Osteocyte (in vitro differentiated cells): ENCODE measurements around the gene CYP26A1. TPM values are rescaled to one million over a fixed set of nuclear protein-coding genes. Genes with fewer than 3 reads are reported as not detected.

Source experiments
- DNase-seq: peaks from one replicate; pipeline ENCODE4 v3.0.0; 2021; ENCODE audit warnings: mixed read lengths; ENCODE audit not compliant: unreplicated experiment; ENCODE audit errors: extremely low spot score
- H3K27ac Mint-ChIP-seq: one replicate; pipeline ENCODE4 v1.8.0; 2021; ENCODE audit warnings: mild to moderate bottlenecking, mixed read lengths; ENCODE audit not compliant: unreplicated experiment
- H3K27me3 Mint-ChIP-seq: one replicate; pipeline ENCODE4 v1.8.0; 2021; ENCODE audit warnings: mixed read lengths; ENCODE audit not compliant: unreplicated experiment
- H3K36me3 Mint-ChIP-seq: one replicate; pipeline ENCODE4 v1.8.0; 2021; ENCODE audit warnings: mixed read lengths; ENCODE audit not compliant: unreplicated experiment
- H3K4me1 Mint-ChIP-seq: one replicate; pipeline ENCODE4 v1.8.0; 2021; ENCODE audit warnings: mixed read lengths; ENCODE audit not compliant: unreplicated experiment
- H3K4me3 Mint-ChIP-seq: one replicate; pipeline ENCODE4 v1.8.0; 2021; ENCODE audit warnings: mild to moderate bottlenecking, moderate library complexity, mixed read lengths; ENCODE audit not compliant: unreplicated experiment
- H3K9me3 Mint-ChIP-seq: one replicate; pipeline ENCODE4 v1.8.0; 2021; ENCODE audit warnings: mixed read lengths; ENCODE audit not compliant: unreplicated experiment
- total RNA-seq: library from RNA; stranded (reverse); gene quantifications from 2 replicates; pipeline ENCODE4 v1.2.1, GENCODE V29; 2021
- TF ChIP-seq, protein P1 (sequence below): fragments of 200-600 bp; sonication (generic); IDR thresholded peaks from 2 replicates; pipeline ENCODE4 v1.5.0; 2021; ENCODE audit warnings: antibody characterized with exemption, mild to moderate bottlenecking, moderate library complexity

Gene CYP26A1
- total RNA-seq, 1 donor from 2014 or later, result not detected

DNA sequence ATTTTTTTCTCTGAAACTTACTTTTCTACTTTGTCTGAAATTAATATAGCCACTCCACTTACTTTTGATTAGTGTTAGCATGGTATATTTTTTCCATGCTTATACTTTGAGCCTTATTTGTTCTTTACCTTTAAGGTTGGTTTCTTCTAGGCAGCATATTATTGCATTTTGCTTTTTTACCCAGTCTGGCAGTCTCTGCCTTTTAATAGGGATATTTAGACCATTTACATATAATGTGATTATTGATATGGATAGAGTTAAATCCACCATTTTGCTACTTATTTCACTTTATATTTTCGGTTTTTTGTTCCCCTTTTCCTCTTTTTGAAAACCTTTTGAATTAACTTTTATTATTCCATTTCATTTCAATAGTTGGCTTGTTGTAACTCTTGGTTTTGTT lies 30.3 kb downstream of the CYP26A1 start:
- H3K36me3 Mint-ChIP-seq, result peaks cover 3% of the 10 kb centered on the region
- TF ChIP-seq, protein P1, sequence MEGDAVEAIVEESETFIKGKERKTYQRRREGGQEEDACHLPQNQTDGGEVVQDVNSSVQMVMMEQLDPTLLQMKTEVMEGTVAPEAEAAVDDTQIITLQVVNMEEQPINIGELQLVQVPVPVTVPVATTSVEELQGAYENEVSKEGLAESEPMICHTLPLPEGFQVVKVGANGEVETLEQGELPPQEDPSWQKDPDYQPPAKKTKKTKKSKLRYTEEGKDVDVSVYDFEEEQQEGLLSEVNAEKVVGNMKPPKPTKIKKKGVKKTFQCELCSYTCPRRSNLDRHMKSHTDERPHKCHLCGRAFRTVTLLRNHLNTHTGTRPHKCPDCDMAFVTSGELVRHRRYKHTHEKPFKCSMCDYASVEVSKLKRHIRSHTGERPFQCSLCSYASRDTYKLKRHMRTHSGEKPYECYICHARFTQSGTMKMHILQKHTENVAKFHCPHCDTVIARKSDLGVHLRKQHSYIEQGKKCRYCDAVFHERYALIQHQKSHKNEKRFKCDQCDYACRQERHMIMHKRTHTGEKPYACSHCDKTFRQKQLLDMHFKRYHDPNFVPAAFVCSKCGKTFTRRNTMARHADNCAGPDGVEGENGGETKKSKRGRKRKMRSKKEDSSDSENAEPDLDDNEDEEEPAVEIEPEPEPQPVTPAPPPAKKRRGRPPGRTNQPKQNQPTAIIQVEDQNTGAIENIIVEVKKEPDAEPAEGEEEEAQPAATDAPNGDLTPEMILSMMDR, result no peak
- H3K4me3 Mint-ChIP-seq, result no peak overlapping the region
- peaks cover 12% of the 10 kb centered on the region for H3K9me3 Mint-ChIP-seq
- DNase-seq, result no peak
- no peaks in the 10 kb centered on the region for H3K27me3 Mint-ChIP-seq
- H3K4me1 Mint-ChIP-seq, result peaks cover 9% of the 10 kb centered on the region
- no peak overlapping the region for H3K27ac Mint-ChIP-seq

DNA sequence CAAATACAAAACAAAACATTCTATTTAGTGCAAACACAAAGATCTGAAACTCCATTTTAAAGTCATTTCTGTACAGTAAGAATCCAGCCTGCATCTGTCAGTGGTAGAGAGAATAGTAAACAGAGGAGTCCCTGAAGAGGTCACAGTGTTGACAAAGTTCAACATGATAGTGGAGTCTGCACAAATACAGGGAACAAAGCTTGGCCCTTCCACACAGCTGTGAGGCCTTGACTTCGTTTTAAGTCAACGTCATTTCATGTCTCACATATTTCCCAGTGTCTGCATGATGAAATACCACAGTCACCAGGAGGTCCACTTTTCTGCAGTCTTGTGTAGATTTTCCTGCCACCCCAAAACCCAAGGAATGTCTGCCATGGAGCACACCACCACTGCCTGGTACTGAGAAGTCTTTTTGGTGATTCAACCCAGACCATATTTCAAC lies 33.0 kb downstream of the CYP26A1 start:
- Mint-ChIP-seq H3K9me3 (peaks cover 12% of the 10 kb centered on the region), H3K4me3 (no peak overlapping the region), H3K36me3 (peaks cover 3% of the 10 kb centered on the region), H3K27me3 (no peaks in the 10 kb centered on the region), H3K27ac (no peak overlapping the region), H3K4me1 (peaks cover 9% of the 10 kb centered on the region)
- peak; percentile 15 for DNase-seq
- TF ChIP-seq, protein P1, result no peak

DNA sequence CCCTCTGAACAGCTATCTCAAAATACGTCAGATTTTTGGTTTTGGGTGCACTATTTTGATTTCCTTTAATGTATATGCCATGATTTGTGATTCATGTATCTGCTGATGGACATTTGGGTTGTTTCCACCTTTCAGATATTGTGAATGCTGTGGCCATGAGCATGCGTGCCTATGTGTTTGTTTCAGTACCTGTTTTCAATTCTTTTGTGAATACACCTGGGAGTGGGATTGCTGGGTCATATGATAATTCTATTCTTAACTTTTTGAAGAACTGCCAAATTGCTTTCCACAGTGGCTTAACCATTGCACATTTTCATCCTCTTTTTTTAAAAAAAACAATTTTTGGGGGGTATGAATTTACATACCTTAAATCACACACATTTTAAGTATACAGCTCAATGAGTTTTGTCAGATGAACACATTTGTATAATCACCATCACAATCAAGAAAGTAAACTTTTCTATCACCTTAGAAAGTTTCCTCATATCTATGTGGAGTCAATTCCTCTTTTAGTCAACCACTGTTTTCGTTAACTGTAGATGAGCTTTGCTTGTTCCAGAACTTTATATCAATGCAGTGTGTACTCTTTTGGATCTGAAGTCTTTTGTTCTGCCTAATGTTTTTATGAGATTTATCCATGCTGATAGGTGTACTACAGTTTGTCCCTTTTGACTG lies 36.9 kb downstream of the CYP26A1 start:
- TF ChIP-seq, protein P1, result no peak
- peaks cover 9% of the 10 kb centered on the region for H3K4me1 Mint-ChIP-seq
- H3K27ac Mint-ChIP-seq, result no peak overlapping the region
- DNase-seq, result no peak
- peaks cover 1% of the 10 kb centered on the region for H3K36me3 Mint-ChIP-seq
- H3K4me3 Mint-ChIP-seq, result no peak overlapping the region
- no peaks in the 10 kb centered on the region for H3K9me3 Mint-ChIP-seq
- H3K27me3 Mint-ChIP-seq, result peaks cover 19% of the 10 kb centered on the region

DNA sequence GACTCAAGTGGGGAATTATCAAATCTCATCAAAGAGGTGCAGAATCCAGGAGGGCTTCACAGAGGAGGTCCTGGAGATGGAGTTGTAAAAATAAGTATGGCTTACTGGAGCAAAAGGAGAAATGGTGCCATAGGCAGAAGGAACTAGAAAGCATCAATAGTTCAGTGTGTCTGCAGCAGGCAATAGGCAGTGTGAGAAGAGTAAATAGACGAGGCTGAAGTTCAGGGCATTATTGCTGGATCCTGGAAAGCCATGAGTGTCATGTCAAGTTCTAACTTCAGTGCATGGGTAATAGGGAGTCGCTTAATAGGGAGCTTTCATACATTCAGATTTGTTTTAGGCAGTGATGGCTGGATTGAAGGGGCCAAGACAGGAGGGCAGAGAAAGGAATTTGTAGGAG lies 39.3 kb downstream of the CYP26A1 start:
- H3K27me3 Mint-ChIP-seq, result peaks cover 19% of the 10 kb centered on the region
- DNase-seq, result no peak
- TF ChIP-seq, protein P1, result no peak
- H3K9me3 Mint-ChIP-seq, result no peaks in the 10 kb centered on the region
- H3K4me3 Mint-ChIP-seq, result no peak overlapping the region
- no peak overlapping the region for H3K27ac Mint-ChIP-seq
- H3K4me1 Mint-ChIP-seq, result peaks cover under 1% of the 10 kb centered on the region
- peaks cover under 1% of the 10 kb centered on the region for H3K36me3 Mint-ChIP-seq

DNA sequence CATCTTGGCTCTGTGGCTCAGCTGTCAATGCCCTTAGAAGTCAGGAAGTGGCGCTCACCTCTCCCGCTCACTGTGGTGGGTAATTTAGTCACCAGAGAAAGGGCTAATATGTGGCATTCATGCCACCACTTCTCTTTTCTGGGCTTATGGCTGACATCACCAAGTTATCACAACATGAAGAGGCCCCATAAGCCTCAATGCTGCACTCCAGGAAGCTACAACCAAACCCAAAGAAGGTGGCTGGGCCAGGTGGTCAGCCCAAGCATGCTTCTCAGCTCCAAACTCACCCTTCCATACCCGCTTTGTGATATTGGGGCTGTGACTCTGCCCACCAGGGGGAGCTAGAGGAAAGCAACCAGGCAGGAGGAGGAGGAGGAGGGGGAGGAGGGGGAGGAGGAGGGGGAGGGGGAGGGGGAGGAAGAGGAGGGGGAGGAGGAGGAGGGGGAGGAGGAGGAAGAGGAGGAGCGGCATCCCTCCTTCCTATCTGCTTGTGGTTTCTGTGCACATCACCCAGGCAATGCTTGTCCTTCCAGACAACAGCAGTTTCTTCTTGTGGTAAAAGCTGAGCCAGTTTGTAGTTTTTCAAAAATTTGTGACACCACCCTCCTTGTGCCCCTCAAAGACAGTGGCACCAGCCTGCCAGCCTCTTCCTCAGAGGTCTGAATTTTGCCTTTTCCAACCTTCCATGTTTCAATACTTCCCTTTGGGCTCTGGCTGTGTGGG lies 42.1 kb downstream of the CYP26A1 start:
- TF ChIP-seq, protein P1, result peak; percentile 35
- peaks cover 24% of the 10 kb centered on the region for H3K27me3 Mint-ChIP-seq
- no peaks in the 10 kb centered on the region for H3K4me1 Mint-ChIP-seq
- no peaks in the 10 kb centered on the region for H3K36me3 Mint-ChIP-seq
- no peak overlapping the region for H3K27ac Mint-ChIP-seq
- peak; percentile 84 for DNase-seq
- H3K4me3 Mint-ChIP-seq, result no peak overlapping the region
- H3K9me3 Mint-ChIP-seq, result no peaks in the 10 kb centered on the region
